ENCODE results near the gene CLN5. TPM values are rescaled to one million over a fixed set of nuclear protein-coding genes. Genes with fewer than 3 reads are reported as not detected.
A peak's percentile ranks its signal among the peaks of the same experiment; 100 is the strongest.

CLN5 gene
- total RNA-seq, 1 experiment from 2014 or later = 7.7 TPM

DNA sequence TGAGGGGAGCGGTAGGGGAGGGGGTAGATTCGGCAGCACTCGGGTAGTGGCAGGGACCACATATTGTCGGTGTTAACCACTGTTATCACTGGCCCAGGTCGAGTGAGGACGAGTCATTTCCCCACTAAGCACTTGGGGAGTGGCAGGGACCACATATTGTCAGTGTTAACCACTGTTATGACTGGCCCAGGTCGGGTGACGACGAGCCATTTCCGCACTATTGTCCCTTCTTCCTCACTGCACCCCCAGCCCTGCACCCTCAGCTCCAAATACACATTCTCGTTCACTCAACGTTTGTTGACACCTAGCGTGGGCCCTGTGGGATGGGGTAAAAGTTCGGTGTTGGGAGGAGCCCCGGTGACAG is 467 bp upstream of the CLN5 start:
- TSS peak; percentile 76 for BruUV-seq (replicated peaks)
- Histone ChIP-seq H3K27me3 (ENCODE audit: low read length) (no peaks in the 10 kb centered on the region), H3K27ac (ENCODE audit: low read length) (peak overlapping the region; percentile 62), H3K4me3 (ENCODE audit: low read length) (peak overlapping the region; percentile 90), H3K4me1 (ENCODE audit: insufficient read depth, low read length) (peaks cover 26% of the 10 kb centered on the region), H3K4me2 (ENCODE audit: low read length) (peak overlapping the region; percentile 98), H3K9me3 (ENCODE audit: low read length) (no peaks in the 10 kb centered on the region), H3K79me2 (ENCODE audit: low read length) (peaks cover 18% of the 10 kb centered on the region), H4K20me1 (ENCODE audit: low read length) (no peaks in the 10 kb centered on the region), H3K36me3 (ENCODE audit: low read depth, low read length) (no peaks in the 10 kb centered on the region), H3K9ac (ENCODE audit: low read length) (peak overlapping the region; percentile 83), H3K9me2 (replicated peaks; ENCODE audit: low read length) (no peaks in the 10 kb centered on the region), H3F3A (ENCODE audit: low read length, unreplicated experiment) (no peaks in the 10 kb centered on the region), H2AFZ (ENCODE audit: low read length) (peak overlapping the region; percentile 93)
- CTCF ChIA-PET = no interaction called here
- TF ChIP-seq EZH2 (IDR thresholded peaks at IDR 0.05; ENCODE audit: low read length, unreplicated experiment) (no peak), EZH2phosphoT487 (IDR thresholded peaks at IDR 0.05; ENCODE audit: borderline replicate concordance, low read length) (no peak)
- TF ChIP-seq, protein P1, sequence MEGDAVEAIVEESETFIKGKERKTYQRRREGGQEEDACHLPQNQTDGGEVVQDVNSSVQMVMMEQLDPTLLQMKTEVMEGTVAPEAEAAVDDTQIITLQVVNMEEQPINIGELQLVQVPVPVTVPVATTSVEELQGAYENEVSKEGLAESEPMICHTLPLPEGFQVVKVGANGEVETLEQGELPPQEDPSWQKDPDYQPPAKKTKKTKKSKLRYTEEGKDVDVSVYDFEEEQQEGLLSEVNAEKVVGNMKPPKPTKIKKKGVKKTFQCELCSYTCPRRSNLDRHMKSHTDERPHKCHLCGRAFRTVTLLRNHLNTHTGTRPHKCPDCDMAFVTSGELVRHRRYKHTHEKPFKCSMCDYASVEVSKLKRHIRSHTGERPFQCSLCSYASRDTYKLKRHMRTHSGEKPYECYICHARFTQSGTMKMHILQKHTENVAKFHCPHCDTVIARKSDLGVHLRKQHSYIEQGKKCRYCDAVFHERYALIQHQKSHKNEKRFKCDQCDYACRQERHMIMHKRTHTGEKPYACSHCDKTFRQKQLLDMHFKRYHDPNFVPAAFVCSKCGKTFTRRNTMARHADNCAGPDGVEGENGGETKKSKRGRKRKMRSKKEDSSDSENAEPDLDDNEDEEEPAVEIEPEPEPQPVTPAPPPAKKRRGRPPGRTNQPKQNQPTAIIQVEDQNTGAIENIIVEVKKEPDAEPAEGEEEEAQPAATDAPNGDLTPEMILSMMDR (conservative IDR thresholded peaks at IDR 0.05; ENCODE audit: low read depth, low read length) = no peak
- intact Hi-C loops (cut with micrococcal nuclease) = no loop called here
- POLR2A ChIA-PET (ENCODE audit: unreplicated experiment) = no interaction called here
- ATAC-seq (peak; percentile 5), DNase-seq (peak; percentile 18)

DNA sequence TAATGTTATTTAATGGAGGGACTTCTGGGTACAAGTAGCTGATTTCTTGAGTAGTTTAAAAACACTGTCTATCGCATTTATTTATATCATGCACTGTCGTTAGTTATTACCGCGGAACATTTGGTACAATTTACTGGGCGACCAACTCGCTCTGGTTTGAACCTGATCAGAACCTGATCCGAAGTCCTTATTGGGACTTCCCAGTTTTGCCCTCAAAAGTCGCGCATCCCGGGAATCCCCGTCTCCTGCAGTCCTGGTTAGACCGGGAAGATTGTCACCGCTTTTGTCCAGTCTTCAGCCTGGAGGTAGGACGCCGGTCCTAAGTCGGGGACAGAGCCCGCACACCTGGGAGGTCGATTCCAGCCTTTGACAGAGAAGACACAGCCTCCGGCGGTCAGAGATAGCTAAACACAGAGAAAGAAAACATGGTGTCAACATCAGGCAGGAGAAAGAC is 694 bp downstream of the CLN5 start:
- POLR2A ChIA-PET (ENCODE audit: unreplicated experiment) = interaction anchor here (0.6 to 0.7 kb wide), 2 partner anchors 69 to 196 kb away, joined by 3 to 4 read pairs; no protein-coding TSS in a partner anchor
- H3K79me2 ChIP-seq (ENCODE audit: low read length) = peaks cover 18% of the 10 kb centered on the region
- CTCF ChIA-PET = interaction anchor here (0.6 kb wide), 1 partner anchor 570 kb away, joined by 3 read pairs; no protein-coding TSS in a partner anchor
- peak overlapping the region; percentile 90 for H3K4me3 ChIP-seq (ENCODE audit: low read length)
- H3K4me2 ChIP-seq (ENCODE audit: low read length) = peak overlapping the region; percentile 98
- ATAC-seq (peak; percentile 5), DNase-seq (peak; percentile 14)
- no peaks in the 10 kb centered on the region for H3K9me2 ChIP-seq (replicated peaks; ENCODE audit: low read length)
- H3F3A ChIP-seq (ENCODE audit: low read length, unreplicated experiment) = no peaks in the 10 kb centered on the region
- no peaks in the 10 kb centered on the region for H3K9me3 ChIP-seq (ENCODE audit: low read length)
- H3K4me1 ChIP-seq (ENCODE audit: insufficient read depth, low read length) = peaks cover 26% of the 10 kb centered on the region
- H3K9ac ChIP-seq (ENCODE audit: low read length) = peak overlapping the region; percentile 83
- H3K27ac ChIP-seq (ENCODE audit: low read length) = peak overlapping the region; percentile 43
- H4K20me1 ChIP-seq (ENCODE audit: low read length) = no peaks in the 10 kb centered on the region
- intact Hi-C loops (cut with micrococcal nuclease) = no loop called here
- H3K27me3 ChIP-seq (ENCODE audit: low read length) = no peaks in the 10 kb centered on the region
- H3K36me3 ChIP-seq (ENCODE audit: low read depth, low read length) = no peaks in the 10 kb centered on the region
- BruUV-seq (replicated peaks) = TSS peak; percentile 66
- peak overlapping the region; percentile 93 for H2AFZ ChIP-seq (ENCODE audit: low read length)
- TF ChIP-seq EZH2 (IDR thresholded peaks at IDR 0.05; ENCODE audit: low read length, unreplicated experiment) (no peak), EZH2phosphoT487 (IDR thresholded peaks at IDR 0.05; ENCODE audit: borderline replicate concordance, low read length) (no peak)
- TF ChIP-seq, protein P1 (conservative IDR thresholded peaks at IDR 0.05; ENCODE audit: low read depth, low read length) = no peak

DNA sequence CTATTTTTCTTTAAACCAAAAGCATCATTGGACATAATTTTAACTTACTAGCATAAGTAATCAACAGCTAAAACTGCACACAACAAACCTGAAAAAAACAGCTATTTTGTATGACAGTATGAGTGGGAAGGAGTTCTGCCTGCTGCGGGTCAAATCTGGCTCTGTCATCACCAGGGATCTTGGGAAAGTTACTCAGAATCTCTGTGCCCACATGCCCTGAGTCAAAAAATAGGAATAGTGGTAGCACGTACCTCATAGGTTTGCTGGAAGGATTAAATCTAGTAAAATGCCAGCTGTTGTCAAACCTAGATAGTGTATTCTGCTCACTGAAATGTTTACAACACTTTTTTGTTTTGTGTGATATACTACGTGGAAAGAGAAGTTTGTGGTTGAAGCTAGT is 1.1 kb downstream of the CLN5 start:
- Histone ChIP-seq H3K9me3 (ENCODE audit: low read length) (no peaks in the 10 kb centered on the region), H3K36me3 (ENCODE audit: low read depth, low read length) (no peaks in the 10 kb centered on the region), H3K27ac (ENCODE audit: low read length) (peak overlapping the region; percentile 43; the same call in 1 of the 2 replicates), H4K20me1 (ENCODE audit: low read length) (no peaks in the 10 kb centered on the region), H3K9ac (ENCODE audit: low read length) (peak overlapping the region; percentile 83), H3K79me2 (ENCODE audit: low read length) (peaks cover 18% of the 10 kb centered on the region), H3K4me1 (ENCODE audit: insufficient read depth, low read length) (peaks cover 26% of the 10 kb centered on the region), H3K4me2 (ENCODE audit: low read length) (peak overlapping the region; percentile 98), H3F3A (ENCODE audit: low read length, unreplicated experiment) (no peaks in the 10 kb centered on the region), H2AFZ (ENCODE audit: low read length) (peak overlapping the region; percentile 93), H3K4me3 (ENCODE audit: low read length) (peak overlapping the region; percentile 90), H3K9me2 (replicated peaks; ENCODE audit: low read length) (no peaks in the 10 kb centered on the region), H3K27me3 (ENCODE audit: low read length) (no peaks in the 10 kb centered on the region)
- no TSS peak for BruUV-seq (replicated peaks)
- ChIA-PET POLR2A (ENCODE audit: unreplicated experiment) (interaction anchor here (0.6 to 0.7 kb wide), 2 partner anchors 69 to 197 kb away, joined by 3 to 4 read pairs; no protein-coding TSS in a partner anchor), CTCF (interaction anchor here (0.6 kb wide), 1 partner anchor 570 kb away, joined by 3 read pairs; no protein-coding TSS in a partner anchor)
- ATAC-seq (no peak), DNase-seq (peak; percentile 9)
- TF ChIP-seq EZH2phosphoT487 (IDR thresholded peaks at IDR 0.05; ENCODE audit: borderline replicate concordance, low read length) = no peak
- TF ChIP-seq, protein P1 (conservative IDR thresholded peaks at IDR 0.05; ENCODE audit: low read depth, low read length) = no peak
- TF ChIP-seq EZH2 (IDR thresholded peaks at IDR 0.05; ENCODE audit: low read length, unreplicated experiment) = no peak
- intact Hi-C loops (cut with micrococcal nuclease) = no loop called here

All from PC-3 (cell line).